NCI-H1417 (cell line): Measurements from ENCODE around the gene CYP4A11.
"Not testable (repeated sequence)": the region's sequence is repeated elsewhere in the genome, so short reads cannot be mapped to it uniquely, and the experiment has no call there.

Source experiments
- DNase-seq, 3 experiments: peaks; one replicate each; lab custom pipeline; 2025; lab: John Stamatoyannopoulos, UW

The CYP4A11 gene, protein sequence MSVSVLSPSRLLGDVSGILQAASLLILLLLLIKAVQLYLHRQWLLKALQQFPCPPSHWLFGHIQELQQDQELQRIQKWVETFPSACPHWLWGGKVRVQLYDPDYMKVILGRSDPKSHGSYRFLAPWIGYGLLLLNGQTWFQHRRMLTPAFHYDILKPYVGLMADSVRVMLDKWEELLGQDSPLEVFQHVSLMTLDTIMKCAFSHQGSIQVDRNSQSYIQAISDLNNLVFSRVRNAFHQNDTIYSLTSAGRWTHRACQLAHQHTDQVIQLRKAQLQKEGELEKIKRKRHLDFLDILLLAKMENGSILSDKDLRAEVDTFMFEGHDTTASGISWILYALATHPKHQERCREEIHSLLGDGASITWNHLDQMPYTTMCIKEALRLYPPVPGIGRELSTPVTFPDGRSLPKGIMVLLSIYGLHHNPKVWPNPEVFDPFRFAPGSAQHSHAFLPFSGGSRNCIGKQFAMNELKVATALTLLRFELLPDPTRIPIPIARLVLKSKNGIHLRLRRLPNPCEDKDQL

DNA sequence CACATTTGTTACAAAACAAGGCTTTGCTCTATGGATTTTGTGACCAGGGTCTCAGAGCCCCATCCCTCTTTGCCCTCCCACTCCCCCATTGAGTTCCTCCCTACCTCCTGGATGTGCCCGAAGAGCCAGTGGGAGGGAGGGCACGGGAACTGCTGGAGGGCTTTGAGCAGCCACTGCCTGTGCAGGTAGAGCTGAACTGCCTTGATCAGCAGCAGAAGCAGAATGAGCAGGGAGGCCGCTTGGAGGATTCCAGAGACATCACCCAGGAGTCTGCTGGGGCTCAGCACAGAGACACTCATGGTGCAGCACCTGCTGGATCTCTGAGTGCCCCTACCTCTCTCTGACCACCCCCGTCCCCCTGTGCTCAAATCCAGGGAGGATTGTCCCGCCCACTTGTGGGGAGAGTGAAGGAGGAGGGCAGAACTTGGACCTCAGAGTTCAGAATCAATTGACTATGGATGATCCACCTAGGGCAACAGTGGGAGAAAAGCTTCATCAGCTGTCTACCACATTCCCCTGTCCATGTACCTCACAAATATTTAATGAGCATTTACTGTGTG lies at the start of gene CYP4A11:
TSS of gene CYP4A11 (minus strand) at position 342 of the 560 bp plus-strand sequence. CDS start at position 299, 43 bp downstream.
- DNase-seq = no peak

DNA sequence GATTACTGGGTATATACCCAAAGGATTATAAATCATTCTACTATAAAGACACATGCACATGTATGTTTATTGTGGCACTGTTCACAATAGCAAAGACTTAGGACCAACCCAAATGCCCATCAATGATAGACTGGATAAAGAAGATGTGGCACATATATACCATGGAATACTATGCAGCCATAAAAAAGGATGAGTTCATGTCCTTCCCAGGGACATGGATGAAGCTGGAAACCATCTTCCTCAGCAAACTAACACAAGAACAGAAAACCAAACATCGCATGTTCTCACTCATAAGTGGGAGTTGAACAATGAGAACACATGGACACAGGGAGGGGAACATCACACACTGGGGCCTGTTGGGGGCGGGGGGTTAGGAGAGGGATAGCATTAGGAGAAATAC lies 49.3 kb upstream of the CYP4A11 start:
- not testable (repeated sequence) for DNase-seq

DNA sequence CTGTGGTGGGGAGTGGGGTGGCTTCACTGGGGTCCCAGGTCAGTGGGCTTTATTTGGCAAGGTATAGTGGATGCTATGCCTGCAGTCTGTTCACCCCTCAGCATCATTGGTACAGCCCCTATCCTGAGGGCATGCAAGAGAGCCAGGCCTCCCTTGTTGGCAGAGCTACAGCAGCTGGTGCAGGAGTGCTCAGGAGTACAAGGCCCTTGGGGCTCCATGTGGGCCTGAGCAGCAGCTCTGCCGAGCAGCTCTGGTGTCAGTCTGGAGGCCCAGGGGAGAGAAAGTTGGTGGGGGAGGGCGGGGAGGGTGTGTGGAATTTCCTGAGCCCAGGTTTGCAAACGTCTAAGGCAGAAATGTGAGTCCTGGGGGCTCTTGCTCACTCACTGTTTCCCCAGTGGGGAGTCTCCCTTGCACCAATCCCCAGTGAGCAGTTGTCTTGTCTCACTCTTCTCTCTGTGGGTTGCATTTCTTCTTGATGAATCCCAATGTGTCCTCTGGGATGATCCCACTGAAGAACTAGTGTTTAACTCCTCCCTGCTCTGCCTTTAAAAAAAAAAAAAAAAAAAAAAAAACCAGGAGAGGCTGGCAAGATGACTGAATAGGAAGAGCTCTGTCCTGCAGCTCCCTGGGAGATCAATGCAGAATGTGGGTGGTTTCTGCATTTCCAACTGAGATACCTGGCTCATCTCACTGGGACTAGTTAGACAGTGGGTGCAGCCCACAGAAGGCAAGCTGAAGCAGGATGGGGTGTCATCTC lies 42.7 kb upstream of the CYP4A11 start:
- peak in 2 of 3 experiments; percentile 11 to 14 for DNase-seq

DNA sequence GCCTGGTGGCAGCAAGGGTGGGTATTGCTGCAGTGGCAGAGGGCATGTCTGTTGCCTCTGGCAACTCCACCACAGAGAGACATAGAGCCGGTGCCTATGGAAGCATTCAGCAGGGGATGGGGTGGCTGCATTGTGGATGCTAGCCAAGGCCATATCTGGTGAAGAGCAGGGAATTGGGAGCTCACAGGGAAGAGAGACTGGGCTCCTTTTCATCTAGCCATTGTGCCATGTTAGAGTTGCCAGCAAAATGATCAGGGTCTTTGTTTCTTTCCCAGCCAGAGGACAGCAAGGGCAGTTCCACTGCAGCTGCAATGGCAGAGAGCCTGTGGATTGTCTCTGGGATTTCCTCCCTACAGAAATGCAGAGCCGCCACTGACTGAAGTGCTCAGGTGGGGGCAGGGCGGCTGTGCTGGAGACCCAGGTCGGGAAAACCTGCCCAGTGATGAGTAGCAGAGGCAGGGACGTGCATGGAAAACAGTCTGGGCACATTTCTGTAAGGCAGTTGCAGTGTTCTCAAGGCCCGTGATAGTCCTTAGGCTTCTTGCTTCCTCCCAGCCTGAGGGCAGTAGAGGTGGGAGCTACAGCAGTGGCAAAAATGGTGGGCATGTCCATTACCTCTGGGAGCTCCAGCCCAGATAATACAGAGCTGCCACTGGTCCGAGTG lies 42.0 kb upstream of the CYP4A11 start:
- DNase-seq = no peak

DNA sequence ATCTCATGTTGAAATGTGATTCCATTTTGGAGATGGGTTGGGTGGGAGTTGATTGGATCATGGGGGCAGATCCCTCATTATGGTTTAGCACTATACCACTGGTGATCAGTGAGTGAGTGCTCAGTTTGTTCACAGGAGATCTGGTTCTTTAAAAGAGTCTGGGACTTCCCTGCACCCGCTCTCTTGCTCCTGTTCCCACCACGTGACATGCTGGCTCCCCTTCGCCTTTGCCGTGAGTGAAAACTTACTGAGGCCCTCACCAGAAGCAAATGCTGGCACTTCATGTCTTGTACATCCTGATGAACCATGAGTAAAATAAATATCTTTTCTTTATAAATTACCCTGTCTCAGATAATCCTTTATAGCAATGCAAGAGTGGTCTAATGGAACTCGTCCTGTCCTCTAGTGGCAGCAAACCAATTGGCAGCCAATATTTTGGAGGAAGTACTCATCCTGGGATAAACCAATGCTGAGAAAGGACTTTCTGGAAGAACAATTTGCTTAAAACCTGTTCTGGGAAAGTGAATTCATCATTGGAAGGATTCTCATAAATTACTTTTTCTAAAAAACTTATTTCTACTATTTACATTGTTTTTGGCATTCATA lies 27.8 kb upstream of the CYP4A11 start:
- no peak for DNase-seq

DNA sequence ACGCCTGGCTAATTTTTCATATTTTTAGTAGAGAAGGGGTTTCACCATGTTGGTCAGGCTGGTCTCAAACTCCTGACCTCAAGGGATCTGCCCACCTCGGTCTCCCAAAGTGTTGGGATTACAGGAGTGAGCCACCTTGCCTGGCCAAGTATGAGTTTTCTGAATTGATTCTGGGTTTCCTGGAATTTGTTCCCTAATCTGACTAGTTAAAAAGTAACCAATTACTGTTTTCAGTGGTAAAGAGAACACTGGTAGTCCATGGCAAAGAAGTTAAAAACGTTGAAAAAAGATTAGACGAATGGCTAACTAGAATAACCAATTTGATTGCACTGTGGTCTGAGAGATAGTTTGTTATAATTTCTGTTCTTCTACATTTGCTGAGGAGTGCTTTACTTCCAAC lies 21.0 kb upstream of the CYP4A11 start:
- DNase-seq = not testable (repeated sequence)

DNA sequence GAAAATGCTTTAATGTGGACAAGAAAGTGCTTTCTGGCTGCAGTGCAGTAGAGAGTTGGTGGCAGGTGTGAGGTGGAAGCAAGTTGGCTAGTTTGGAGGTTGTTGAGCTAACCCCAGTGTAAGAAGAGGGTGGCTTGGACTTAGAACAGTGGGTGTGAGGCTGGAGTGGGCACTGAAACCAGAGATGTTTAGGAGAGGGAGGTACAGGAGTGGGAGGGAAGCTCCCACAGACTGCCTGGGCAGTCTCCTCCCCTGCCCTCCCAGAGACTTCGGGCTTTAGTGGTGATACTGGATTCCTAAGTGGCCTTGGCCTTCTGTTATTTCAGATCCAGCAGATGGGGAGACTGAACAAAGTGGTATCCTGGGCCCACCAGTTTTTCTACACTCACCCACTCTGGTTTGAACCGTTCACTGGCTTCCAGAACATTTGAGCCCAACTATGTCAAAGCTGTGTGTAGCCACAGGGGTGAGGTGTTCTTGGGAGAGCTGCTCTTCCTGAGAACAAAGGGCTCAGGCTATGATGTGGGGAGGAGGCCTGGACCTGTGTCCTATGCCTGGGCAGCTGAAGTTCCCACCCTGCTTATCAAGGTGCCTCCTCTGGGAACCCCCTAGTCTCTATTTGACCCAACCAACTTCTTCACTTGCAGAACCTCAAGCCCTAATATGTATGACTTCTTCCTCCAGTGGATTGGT lies 19.9 kb upstream of the CYP4A11 start:
- DNase-seq = no peak

DNA sequence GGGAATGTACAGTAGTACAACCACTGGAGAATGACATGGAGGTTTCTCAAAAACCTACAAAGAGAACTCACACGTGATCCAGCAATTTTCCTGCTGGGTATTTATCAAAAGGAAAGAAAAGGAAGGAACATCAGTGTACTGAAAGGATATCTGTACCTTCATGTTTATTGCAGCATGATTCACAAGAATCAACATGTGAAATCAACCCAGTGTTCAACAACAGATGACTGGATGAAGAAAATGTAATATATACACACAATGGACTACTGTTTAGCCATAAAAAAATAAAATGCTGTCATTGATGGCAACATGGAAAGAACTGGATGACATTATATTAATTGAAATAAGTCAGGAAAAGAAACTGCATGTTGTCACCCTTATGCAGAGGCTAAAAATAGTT lies 19.0 kb upstream of the CYP4A11 start:
- no peak for DNase-seq

DNA sequence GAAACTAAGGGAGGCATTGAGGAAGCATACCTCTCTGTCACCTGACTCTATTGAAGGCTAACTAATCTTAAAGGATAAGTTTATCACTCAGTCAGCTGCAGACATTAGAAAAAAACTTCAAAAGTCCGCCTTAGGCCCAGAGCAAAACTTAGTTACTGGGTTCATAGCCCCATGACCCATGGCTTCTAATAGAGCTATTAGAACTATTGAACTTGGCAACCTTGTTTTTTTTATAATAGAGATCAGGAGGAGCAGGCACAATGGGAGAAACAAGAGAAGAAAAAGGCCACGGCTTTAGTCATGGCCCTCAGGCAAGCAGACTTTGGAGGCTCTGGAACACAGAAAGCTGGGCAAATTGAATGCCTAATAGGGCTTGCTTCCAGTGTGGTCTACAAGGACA lies 13.8 kb upstream of the CYP4A11 start:
- not testable (repeated sequence) for DNase-seq

DNA sequence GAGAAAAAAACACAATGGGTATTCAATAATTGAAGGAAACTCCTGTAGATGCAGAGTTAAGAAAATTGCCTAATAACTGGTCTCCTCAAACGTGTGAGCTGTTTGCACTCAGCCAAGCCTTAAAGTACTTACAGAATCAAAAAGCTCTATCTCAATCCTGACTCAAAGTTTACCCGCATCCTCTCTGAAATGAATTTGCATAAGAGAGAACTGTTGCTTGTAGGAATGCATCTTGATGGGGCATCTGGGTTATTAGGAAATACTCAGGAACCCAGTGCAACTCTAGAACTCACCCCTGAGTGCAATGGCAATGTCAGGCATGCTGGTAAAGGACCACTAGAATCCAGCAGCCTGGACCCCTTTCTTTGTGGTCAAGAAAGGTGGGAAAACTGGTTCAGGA lies 12.6 kb upstream of the CYP4A11 start:
- DNase-seq = not testable (repeated sequence)

DNA sequence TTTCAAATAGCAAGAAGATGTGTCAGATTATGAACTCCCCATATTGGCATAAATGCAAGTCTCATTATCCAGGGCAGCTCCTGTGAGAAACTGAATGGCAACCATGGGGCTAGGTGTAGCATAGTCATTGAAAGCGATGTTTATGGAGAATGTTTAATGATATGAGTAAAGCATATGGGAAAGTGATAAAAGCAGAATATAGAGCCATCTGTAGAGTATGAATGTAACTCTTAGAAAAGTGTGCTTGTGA lies 8.1 kb upstream of the CYP4A11 start:
- not testable (repeated sequence) for DNase-seq

DNA sequence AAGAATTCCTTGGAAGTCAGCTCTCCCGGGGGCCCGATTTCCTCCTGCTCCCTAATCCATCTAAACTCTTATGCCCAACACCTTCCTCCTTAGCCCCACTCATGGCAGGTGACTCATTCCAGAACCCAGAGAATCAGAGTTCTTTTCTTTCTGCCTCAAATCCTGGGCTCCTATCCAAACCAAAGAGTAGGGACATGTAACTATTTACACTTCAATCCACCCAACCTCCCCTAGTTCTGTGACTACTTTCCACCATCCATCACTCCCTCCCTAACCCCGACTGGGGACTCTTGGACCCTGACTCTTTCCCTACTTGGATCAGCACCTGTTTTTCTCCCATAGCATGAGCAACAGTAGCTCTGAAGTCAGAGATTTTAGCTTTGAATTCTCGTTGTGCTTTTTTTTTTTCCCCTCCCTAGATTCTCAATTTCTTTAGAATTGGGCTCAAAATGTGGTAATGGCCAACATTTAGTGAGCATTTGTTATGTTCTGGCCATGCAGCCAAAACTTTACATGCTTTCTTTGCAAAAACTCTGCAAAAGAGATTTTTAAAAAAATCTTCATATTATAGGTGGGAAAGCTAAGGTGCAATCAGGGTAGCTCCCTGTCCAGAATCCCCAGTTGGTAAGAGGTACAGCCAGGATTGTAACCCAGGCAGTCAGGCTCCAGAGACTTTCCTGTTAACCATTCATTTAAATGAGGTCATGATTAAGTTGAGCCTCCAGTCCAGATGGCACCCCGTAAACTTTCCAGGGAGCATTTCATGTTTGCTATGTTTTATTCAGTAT lies 7.5 kb upstream of the CYP4A11 start:
- no peak for DNase-seq

DNA sequence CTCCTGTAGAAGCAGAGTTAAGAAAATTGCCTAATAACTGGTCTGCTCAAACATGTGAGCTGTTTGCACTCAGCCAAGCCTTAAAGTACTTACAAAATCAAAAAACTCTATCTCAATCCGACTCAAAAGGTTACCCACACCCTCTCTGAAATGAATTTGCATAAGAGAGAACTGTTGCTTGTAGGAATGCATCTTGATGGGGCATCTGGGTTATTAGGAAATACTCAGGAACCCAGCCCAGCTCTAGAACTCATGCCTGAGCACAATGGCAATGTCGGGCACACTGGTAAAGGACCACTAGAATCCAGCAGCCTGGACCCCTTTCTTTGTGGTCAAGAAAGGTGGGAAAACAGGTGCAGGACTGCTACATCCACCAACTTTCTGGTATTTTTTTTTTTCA lies 6.4 kb upstream of the CYP4A11 start:
- not testable (repeated sequence) for DNase-seq

DNA sequence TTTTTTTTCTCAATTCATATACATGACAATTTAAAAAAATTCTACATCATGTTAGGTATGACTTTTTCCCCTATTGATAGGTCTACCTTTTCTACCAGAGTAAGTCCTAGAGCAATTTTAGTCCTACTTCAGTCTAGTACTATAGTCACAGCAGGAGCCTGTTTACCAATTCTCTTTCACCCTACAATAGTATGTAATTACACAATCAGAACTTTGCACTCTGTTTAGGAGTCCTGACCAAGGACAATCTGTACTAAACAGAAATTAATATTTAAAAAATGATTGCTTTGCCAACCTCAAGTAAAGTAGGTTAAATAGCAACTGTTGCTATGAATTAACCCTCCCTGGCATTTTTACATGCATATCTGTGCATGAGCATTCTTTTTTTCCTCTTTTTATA lies 810 bp upstream of the CYP4A11 start:
- DNase-seq = peak in 1 of 3 experiments; percentile 44

DNA sequence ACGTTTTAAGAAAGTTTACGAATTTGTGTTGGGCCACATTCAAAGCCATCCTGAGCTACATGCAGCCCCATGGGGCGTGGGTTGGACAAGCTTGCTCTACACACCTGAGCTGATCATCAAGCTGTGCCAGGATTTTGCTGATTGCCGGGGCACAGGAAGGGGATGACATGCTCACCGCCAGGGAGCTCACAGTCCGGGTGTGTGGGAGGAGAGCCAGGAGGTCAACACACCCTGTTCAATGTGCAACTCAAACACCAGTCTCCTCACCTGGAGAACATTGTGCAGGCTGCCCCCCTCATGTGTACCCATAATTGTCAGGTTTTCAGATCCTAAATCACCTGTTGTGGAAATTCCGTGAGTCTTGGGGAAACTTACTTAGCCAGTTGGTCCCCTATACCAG lies 969 bp downstream of the CYP4A11 start:
- no peak for DNase-seq

DNA sequence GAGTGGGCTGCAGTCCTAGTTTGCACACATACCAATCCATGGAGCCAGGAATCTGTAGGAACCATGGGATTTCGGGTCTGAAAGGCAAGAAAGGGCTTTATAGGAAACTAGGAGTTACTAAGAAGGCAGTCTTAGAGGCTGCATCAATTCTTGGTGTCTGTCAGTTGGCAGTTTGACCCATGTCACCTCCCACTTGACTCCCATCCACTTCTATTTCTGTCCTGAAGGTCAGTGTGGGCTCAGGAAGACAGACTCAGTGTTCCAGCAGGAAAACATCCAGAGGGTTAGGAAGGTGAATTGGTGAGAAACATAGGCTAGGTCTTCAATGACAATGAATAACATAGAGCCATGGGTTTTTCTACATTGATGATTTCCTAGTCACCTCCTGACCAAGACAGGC lies 4.0 kb downstream of the CYP4A11 start:
- no peak for DNase-seq

DNA sequence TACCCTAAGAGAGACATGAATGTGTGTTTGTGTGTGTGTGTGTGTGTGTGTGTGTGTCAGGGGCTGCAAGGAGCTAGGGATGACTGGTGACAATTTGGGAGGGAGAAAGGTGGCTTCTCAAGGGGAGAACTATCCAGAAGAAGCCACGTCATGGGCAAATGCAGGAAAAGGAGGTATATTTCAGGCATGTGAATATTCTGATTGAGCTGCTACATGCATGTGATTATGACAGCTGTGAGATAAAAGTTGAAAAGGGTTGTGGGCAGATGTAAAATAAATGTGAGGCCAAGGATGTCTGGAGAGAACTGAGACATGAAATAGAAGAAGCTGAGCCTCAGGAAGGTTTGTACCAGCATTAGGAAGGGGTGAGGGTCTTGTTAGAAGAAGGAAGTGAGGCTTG lies 4.5 kb downstream of the CYP4A11 start:
- no peak for DNase-seq

DNA sequence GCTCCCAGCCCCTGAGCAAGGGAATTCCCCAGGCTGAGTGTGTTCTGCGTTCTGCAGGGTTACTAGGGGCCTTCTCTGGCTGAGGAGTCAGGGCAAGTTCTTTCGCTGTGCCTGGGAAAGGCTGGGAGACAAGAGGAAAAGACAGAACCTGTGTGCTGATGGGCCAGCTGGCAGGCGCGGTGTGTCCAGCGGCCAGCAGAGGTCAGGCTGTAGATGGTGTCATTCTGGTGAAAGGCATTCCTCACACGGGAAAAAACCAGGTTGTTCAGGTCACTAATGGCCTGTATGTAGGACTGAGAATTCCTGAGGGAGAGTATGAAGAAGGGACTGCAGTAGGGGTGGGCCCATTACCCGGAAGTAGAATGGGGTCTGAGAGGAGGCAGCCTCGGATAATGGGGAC lies 6.4 kb downstream of the CYP4A11 start:
- DNase-seq = peak in 1 of 3 experiments; percentile 24

DNA sequence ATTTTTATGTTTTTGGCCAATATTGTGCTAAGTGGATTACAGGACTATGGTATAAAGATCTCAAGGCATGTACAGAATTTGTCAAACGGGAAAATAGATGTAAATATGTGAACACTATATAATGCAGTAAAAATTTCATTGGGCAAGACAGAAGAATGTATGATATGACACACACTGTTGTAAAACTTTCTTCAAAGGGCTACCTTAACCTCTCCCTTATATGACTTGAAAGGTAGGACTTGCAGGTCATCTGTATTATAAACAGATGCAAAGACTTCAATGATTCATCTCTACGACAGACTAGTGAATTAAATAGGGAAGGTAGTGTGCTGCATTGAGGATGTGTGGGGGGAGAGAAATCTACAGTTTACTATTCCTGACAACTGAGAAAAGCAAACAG lies 9.3 kb downstream of the CYP4A11 start:
- not testable (repeated sequence) for DNase-seq

DNA sequence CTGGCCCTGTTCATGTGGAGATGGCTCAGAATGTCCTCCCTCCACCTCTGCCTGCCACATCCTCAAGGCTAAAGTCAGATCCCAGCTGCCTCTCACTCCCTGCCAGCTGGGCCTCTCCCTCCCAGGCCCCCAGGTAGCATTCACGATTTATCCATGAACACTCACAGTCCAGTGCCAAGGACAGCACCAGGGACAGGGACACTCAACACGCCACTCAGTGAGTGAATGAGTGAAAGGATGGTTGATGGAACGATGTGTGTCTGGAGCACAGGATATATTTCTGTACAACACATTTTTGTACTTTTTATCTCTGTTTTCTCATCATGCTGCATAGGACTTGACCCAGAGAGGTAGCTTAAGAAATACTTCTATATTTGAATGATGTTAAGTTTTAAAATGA lies 10.1 kb downstream of the CYP4A11 start:
- no peak for DNase-seq
